Stomach smooth muscle (tissue), 2 donors: ENCODE data around the gene VNN1.

ENCODE experiments used
- H3K27ac ChIP-seq: one replicate; pipeline ENCODE4 v1.7.0; 2013; ENCODE audit warnings: mild to moderate bottlenecking, low read length, inconsistent platforms
- H3K27me3 ChIP-seq, 2 donors: one replicate each; pipeline ENCODE4 v1.7.0; 2013; ENCODE audit warnings: low read length in 2 of 2; ENCODE audit not compliant: insufficient read depth in 2 of 2, control insufficient read depth in 1 of 2
- H3K36me3 ChIP-seq, 2 donors: one replicate each; pipeline ENCODE4 v1.7.0; 2013; ENCODE audit warnings: low read length in 2 of 2; ENCODE audit not compliant: control insufficient read depth in 2 of 2, insufficient read depth in 2 of 2
- H3K4me1 ChIP-seq: one replicate; pipeline ENCODE4 v1.7.0; 2013; ENCODE audit warnings: low read length; ENCODE audit not compliant: control insufficient read depth, insufficient read depth
- H3K4me3 ChIP-seq, 2 donors: one replicate each; pipeline ENCODE4 v1.7.0; 2013; ENCODE audit warnings: low read length in 2 of 2
- H3K9ac ChIP-seq, 2 donors: one replicate each; pipeline ENCODE4 v1.7.0; 2013; ENCODE audit warnings: low read length in 2 of 2, mild to moderate bottlenecking in 1 of 2
- H3K9me3 ChIP-seq, 2 donors: one replicate each; pipeline ENCODE4 v1.7.0; 2013; ENCODE audit warnings: low read length in 2 of 2; ENCODE audit not compliant: control insufficient read depth in 2 of 2
- donor health status: healthy.
- donor health status: Pancreatic carcinoma.

Gene VNN1

DNA sequence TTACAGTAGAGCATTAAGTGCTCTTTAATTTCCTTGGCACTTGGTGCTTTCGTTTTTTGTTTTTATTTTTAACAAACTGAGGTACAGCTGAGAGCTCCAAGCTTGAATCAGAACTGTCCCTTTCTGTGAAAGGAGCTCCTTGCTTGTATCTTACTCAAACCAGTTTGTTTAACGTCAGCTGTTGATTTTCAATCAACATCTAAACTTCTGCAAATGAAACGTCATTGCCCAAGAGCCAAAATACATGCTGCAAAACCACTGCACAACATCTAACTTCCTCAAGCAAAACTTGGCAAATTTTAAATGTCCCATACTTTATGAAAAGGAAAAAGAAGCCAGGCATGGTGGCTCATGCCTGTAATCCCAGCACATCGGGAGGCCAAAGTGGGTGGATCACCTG, 28.6 kb upstream of the VNN1 start:
- H3K4me3 ChIP-seq = no peak overlapping the region
- H3K9me3 ChIP-seq = no peaks in the 10 kb centered on the region
- H3K27me3 ChIP-seq = no peaks in the 10 kb centered on the region
- no peak overlapping the region for H3K27ac ChIP-seq
- H3K9ac ChIP-seq = no peak overlapping the region
- no peaks in the 10 kb centered on the region for H3K4me1 ChIP-seq
- no peaks in the 10 kb centered on the region for H3K36me3 ChIP-seq

DNA sequence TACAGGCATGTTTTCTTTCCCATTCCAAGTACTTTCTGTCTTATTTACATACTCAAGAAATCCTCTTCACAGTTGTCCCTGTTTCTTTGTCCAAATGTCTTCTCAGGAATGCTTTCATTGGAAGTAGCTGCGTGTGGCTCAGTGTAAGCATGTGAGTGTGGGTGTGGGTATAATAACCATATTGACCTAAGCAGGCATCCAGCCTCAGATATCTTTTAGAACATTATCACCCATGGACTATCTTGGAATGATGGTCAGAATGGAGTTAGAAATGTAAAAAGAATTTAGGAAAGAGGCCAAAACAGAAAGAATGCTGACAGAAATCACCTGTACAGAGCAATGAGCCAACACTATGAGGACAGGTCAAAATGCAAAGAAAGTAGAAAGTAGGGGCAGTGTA, 27.4 kb upstream of the VNN1 start:
- Histone ChIP-seq H3K36me3 (no peaks in the 10 kb centered on the region), H3K9me3 (no peaks in the 10 kb centered on the region)

DNA sequence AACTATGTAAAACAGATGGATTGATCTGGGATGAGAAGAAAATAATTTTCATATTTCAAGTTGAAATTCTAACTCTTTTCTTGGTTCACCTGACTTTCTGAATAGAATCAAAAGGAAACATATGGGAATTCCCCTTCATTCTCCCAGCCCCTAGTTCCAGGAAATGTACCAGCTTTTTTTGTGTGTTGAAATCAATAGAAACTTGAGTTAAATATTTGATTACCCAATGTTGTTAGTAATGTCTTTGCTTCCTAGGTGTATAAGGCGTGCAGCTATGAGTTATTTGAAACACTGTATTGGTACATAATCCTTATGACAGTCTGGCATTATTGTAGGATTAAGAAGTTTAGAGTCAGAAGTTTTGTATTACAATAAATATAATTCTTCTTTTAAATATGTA, 22.4 kb upstream of the VNN1 start:
- no peaks in the 10 kb centered on the region for H3K36me3 ChIP-seq
- no peak overlapping the region for H3K4me3 ChIP-seq
- H3K9ac ChIP-seq = no peak overlapping the region
- H3K9me3 ChIP-seq = no peaks in the 10 kb centered on the region
- H3K27ac ChIP-seq = no peak overlapping the region
- no peaks in the 10 kb centered on the region for H3K4me1 ChIP-seq
- H3K27me3 ChIP-seq = no peaks in the 10 kb centered on the region

More for the DNA sequence above, 27.4 kb upstream of the VNN1 start:
- Histone ChIP-seq H3K4me1 (no peaks in the 10 kb centered on the region), H3K4me3 (no peak overlapping the region), H3K27me3 (no peaks in the 10 kb centered on the region), H3K27ac (no peak overlapping the region), H3K9ac (no peak overlapping the region)

DNA sequence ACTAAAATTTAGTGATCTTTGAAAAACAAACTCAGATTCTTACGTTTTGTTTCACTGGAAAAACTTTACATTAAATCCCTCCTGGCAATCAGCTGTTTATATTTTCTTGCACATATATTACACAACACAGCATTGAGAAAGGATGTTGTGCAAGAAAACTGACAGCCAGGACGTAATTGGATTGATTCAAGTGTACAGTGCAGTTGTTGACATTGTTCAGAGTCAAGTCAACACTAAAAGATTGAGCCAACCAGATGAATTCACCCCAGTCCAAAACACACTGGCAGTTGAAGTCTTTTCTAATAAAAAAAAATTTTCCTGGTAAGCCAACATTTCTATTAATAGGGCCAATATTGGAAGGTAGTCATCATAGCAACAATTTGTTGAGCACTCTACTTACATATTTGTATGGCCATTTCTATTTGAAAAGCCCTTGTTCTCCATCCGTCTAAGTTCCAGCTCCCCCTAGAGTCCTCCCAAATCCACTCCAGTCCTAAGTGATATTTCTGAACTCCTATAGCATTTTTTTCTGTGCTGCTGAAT, 20.9 kb upstream of the VNN1 start:
- Histone ChIP-seq H3K27me3 (no peaks in the 10 kb centered on the region), H3K4me3 (no peak overlapping the region), H3K9ac (no peak overlapping the region), H3K9me3 (no peaks in the 10 kb centered on the region), H3K27ac (no peak overlapping the region), H3K4me1 (no peaks in the 10 kb centered on the region), H3K36me3 (no peaks in the 10 kb centered on the region)

DNA sequence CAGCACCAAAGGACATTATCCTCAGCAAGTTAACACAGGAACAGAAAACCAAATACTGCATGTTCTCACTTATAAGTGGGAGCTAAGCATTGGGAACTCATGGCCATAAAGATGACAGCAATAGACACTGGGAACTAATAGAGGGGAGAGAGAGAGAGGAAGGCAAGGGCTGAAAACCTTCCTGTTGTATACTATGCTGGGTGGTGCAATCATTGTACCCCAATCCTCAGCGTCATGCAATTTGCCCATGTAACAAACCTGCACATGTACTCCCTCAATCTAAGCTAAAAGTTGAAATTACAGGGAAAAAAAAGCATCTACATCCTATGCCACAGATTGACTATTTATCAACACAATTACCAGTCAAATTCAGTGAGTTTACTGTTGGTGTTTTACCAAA, 20.0 kb upstream of the VNN1 start:
- H3K9me3 ChIP-seq = no peaks in the 10 kb centered on the region
- no peak overlapping the region for H3K4me3 ChIP-seq
- H3K27ac ChIP-seq = no peak overlapping the region
- no peaks in the 10 kb centered on the region for H3K27me3 ChIP-seq
- no peaks in the 10 kb centered on the region for H3K36me3 ChIP-seq
- H3K9ac ChIP-seq = no peak overlapping the region
- H3K4me1 ChIP-seq = no peaks in the 10 kb centered on the region

DNA sequence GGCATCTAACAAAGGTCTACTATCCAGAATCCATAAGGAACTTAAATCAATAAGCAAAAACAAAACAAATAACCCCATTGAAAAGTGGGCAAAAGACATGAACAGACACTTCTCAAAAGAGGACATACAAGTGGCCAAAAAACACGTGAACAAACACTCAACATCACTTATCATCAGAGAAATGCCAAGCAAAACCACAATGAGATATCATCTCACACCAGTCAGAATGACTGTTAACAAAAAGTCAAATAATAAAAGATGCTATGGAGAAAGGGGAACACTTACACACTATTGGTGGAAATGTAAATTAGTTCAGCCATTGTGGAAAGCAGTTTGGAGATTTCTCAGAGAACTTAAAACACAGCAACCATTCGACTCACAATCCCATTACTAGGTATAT, 19.4 kb upstream of the VNN1 start:
- Histone ChIP-seq H3K27me3 (no peaks in the 10 kb centered on the region), H3K4me3 (no peak overlapping the region), H3K27ac (no peak overlapping the region), H3K9ac (no peak overlapping the region), H3K36me3 (no peaks in the 10 kb centered on the region), H3K4me1 (no peaks in the 10 kb centered on the region), H3K9me3 (no peaks in the 10 kb centered on the region)

DNA sequence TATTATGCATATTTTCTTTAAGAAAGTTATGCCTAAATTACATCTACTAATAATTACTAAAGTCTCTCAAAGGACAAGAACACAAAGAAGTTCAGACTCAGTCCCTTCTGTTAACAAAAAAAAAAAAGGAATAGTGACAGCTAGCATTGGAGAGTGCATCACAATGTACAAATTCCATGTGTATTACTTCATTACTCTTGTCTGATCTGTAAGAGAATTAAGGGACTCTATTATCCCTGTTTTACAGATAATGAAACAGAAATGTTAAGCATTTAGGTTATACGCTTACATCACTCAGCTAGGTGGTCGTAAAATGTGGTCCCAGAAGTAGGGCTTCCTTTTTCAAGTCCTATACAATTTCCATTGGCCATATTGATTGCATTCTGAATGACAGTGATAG, 17.2 kb upstream of the VNN1 start:
- Histone ChIP-seq H3K27ac (no peak overlapping the region), H3K27me3 (no peaks in the 10 kb centered on the region), H3K9me3 (no peaks in the 10 kb centered on the region), H3K9ac (no peak overlapping the region), H3K4me1 (no peaks in the 10 kb centered on the region), H3K36me3 (no peaks in the 10 kb centered on the region), H3K4me3 (no peak overlapping the region)

DNA sequence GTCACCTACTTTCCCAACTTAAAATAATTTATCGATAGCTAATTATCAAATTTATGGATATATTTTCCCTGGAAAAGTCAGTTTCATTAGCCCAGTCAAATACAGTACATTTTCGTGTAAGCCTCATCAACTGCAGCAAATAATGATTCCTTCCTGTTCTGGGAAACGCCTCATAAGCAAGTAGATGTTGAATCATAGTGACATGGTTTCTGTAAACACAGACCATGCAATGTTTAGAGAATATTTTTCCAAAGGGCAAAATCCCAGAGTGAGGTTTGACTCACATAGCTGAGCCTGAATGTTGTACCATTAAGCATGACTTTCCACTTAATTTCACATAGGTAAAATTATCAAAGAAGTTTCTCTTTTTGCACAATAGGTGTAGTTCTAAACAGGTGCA, 16.7 kb upstream of the VNN1 start:
- Histone ChIP-seq H3K27ac (no peak overlapping the region), H3K27me3 (no peaks in the 10 kb centered on the region), H3K4me1 (no peaks in the 10 kb centered on the region), H3K9me3 (no peaks in the 10 kb centered on the region), H3K36me3 (no peaks in the 10 kb centered on the region), H3K9ac (no peak overlapping the region), H3K4me3 (no peak overlapping the region)

DNA sequence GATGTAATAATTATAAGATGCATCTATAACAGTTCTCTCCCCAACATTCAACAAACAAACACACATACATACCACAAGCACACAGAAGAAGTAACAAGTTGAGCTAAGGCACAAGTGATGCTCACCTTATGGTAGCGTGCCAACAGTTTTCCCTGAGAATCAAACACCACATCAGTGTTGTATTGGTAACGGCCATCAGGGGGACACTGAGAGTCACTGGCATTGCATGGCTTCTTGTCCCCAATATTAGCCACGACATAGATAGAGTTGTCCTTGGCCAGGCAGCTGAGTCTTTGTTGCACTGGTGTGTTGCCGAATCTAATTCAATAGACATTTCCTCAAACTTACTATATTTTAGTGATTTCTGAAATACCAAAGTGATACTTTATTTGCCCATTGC, 14.8 kb upstream of the VNN1 start:
- Histone ChIP-seq H3K9me3 (no peaks in the 10 kb centered on the region), H3K4me1 (no peaks in the 10 kb centered on the region), H3K9ac (no peak overlapping the region), H3K27me3 (no peaks in the 10 kb centered on the region), H3K4me3 (no peak overlapping the region), H3K27ac (no peak overlapping the region), H3K36me3 (no peaks in the 10 kb centered on the region)

DNA sequence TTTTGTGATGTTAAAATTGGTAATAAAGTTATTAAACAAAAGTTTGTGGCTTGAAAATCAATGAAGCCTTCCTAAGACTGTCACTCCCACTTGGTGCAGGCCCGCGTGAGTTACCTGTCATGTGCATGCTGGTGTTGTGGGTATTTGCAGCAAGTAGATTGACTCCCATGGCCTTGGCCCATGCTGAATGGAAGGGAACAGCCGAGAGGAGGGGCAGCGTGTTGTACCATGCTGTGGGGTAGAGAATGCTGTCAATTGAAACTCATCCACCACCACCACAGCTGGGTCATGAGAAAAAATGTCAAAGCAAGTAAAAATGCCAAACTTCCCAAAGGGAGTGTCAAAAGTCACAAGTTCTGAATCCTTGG, 12.7 kb upstream of the VNN1 start:
- Histone ChIP-seq H3K9ac (no peak overlapping the region), H3K36me3 (no peaks in the 10 kb centered on the region), H3K4me3 (no peak overlapping the region), H3K27ac (no peak overlapping the region), H3K9me3 (no peaks in the 10 kb centered on the region), H3K4me1 (no peaks in the 10 kb centered on the region), H3K27me3 (no peaks in the 10 kb centered on the region)

DNA sequence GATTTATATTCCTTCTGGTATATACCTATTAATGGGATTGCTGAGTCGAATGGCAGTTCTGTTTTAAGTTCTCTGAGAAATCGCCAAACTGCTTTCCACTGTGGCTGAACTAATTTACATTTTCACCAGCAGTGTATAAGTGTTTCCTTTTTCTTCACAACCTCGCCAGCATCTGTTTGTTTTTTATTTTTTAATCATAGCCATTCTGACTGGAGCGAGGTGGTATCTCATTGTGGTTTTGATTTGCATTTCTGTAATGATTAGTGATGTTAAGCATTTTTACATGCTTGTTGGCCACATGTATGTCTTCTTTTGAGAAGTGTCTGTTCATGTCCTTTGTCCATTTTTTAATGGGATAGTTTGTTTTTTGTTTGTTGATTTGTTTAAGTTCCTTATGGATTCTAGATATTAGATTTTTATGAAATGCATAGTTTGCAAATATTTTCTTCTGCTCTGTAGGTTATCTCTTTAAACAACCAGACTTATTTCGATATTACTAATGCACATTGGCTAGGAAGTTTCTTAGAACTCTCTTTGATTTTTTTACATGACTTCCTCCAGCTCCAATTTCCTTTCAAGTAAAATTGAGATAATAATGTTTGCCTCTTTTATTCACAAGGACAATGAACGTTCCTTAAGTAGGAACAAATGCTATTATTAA, 12.2 kb upstream of the VNN1 start:
- no peaks in the 10 kb centered on the region for H3K36me3 ChIP-seq
- no peak overlapping the region for H3K9ac ChIP-seq
- H3K4me3 ChIP-seq = no peak overlapping the region
- H3K27me3 ChIP-seq = no peaks in the 10 kb centered on the region
- no peaks in the 10 kb centered on the region for H3K4me1 ChIP-seq
- H3K27ac ChIP-seq = no peak overlapping the region
- H3K9me3 ChIP-seq = no peaks in the 10 kb centered on the region
